HUES6 (cell line): Measurements from ENCODE around the gene MED29.
"Not testable (repeated sequence)": the region's sequence is repeated elsewhere in the genome, so short reads cannot be mapped to it uniquely, and the experiment has no call there.

Experiments
- H3K27ac ChIP-seq: 2 replicates; pipeline ENCODE4 v1.7.0; 2013; ENCODE audit warnings: low read depth, mild to moderate bottlenecking, low read length, inconsistent platforms
- H3K27me3 ChIP-seq: 2 replicates; pipeline ENCODE4 v1.6.1; 2013; ENCODE audit warnings: low read length; ENCODE audit not compliant: control insufficient read depth, insufficient read depth
- H3K36me3 ChIP-seq: 2 replicates; pipeline ENCODE4 v1.6.1; 2013; ENCODE audit warnings: low read length; ENCODE audit not compliant: control insufficient read depth, insufficient read depth
- H3K4me1 ChIP-seq: 2 replicates; pipeline ENCODE4 v1.6.1; 2013; ENCODE audit warnings: low read length; ENCODE audit not compliant: control insufficient read depth, insufficient read depth
- H3K4me3 ChIP-seq: 2 replicates; pipeline ENCODE4 v1.5.1; 2013; ENCODE audit warnings: low read depth, low read length
- H3K9ac ChIP-seq: one replicate; pipeline ENCODE4 v1.6.1; 2013; ENCODE audit warnings: mild to moderate bottlenecking, low read length
- H3K9me3 ChIP-seq: 2 replicates; pipeline ENCODE4 v1.6.1; 2013; ENCODE audit warnings: low read depth, low read length; ENCODE audit not compliant: control insufficient read depth, insufficient read depth

Gene MED29

GRCh38 chr19:39372941-39373340 is 18.2 kb upstream of the MED29 start:
- no peak overlapping the region for H3K4me3 ChIP-seq
- no peaks in the 10 kb centered on the region for H3K9me3 ChIP-seq
- H3K27me3 ChIP-seq, result no peaks in the 10 kb centered on the region
- no peak overlapping the region for H3K27ac ChIP-seq
- no peak overlapping the region for H3K9ac ChIP-seq
- H3K36me3 ChIP-seq, result peaks cover 88% of the 10 kb centered on the region
- H3K4me1 ChIP-seq, result no peaks in the 10 kb centered on the region

GRCh38 chr19:39375929-39376328 is 15.2 kb upstream of the MED29 start:
- Histone ChIP-seq H3K4me1 (no peaks in the 10 kb centered on the region), H3K4me3 (no peak overlapping the region), H3K36me3 (peaks cover 88% of the 10 kb centered on the region), H3K9me3 (no peaks in the 10 kb centered on the region), H3K27me3 (no peaks in the 10 kb centered on the region), H3K9ac (no peak overlapping the region), H3K27ac (no peak overlapping the region)

GRCh38 chr19:39377373-39378362 is 13.5 kb upstream of the MED29 start:
- Histone ChIP-seq H3K4me3 (no peak overlapping the region), H3K27me3 (no peaks in the 10 kb centered on the region), H3K9ac (no peak overlapping the region), H3K27ac (no peak overlapping the region), H3K9me3 (no peaks in the 10 kb centered on the region), H3K4me1 (no peaks in the 10 kb centered on the region), H3K36me3 (peaks cover 89% of the 10 kb centered on the region)

- not testable (repeated sequence) for H3K4me1 ChIP-seq, H3K9me3 ChIP-seq, H3K4me3 ChIP-seq, H3K9ac ChIP-seq, H3K27me3 ChIP-seq, H3K27ac ChIP-seq
- H3K36me3 ChIP-seq, result peaks cover 94% of the 10 kb centered on the region
Measured at GRCh38 chr19:39379366-39379765, 11.8 kb upstream of the MED29 start.

- Histone ChIP-seq H3K9me3 (no peaks in the 10 kb centered on the region), H3K36me3 (peaks cover 96% of the 10 kb centered on the region), H3K4me3 (no peak overlapping the region), H3K27ac (no peak overlapping the region), H3K9ac (no peak overlapping the region), H3K4me1 (no peaks in the 10 kb centered on the region), H3K27me3 (no peaks in the 10 kb centered on the region)
Measured at GRCh38 chr19:39379865-39380396, 11.2 kb upstream of the MED29 start.

GRCh38 chr19:39380521-39381502 is 10.4 kb upstream of the MED29 start:
- Histone ChIP-seq H3K4me3 (no peak overlapping the region), H3K27ac (no peak overlapping the region), H3K36me3 (peaks cover 96% of the 10 kb centered on the region), H3K9me3 (no peaks in the 10 kb centered on the region), H3K27me3 (no peaks in the 10 kb centered on the region), H3K9ac (no peak overlapping the region), H3K4me1 (no peaks in the 10 kb centered on the region)

GRCh38 chr19:39381910-39382611 is 9.1 kb upstream of the MED29 start:
- Histone ChIP-seq H3K9me3 (no peaks in the 10 kb centered on the region), H3K36me3 (peaks cover 96% of the 10 kb centered on the region), H3K27ac (no peak overlapping the region), H3K4me1 (no peaks in the 10 kb centered on the region), H3K9ac (no peak overlapping the region), H3K4me3 (no peak overlapping the region), H3K27me3 (no peaks in the 10 kb centered on the region)

GRCh38 chr19:39382991-39383828 is 8.0 kb upstream of the MED29 start:
- H3K27ac ChIP-seq, result no peak overlapping the region
- H3K27me3 ChIP-seq, result no peaks in the 10 kb centered on the region
- H3K9me3 ChIP-seq, result no peaks in the 10 kb centered on the region
- H3K36me3 ChIP-seq, result peaks cover 94% of the 10 kb centered on the region
- H3K4me1 ChIP-seq, result no peaks in the 10 kb centered on the region
- H3K4me3 ChIP-seq, result no peak overlapping the region
- no peak overlapping the region for H3K9ac ChIP-seq

- peaks cover 92% of the 10 kb centered on the region for H3K36me3 ChIP-seq
- no peak overlapping the region for H3K4me3 ChIP-seq
- no peak overlapping the region for H3K9ac ChIP-seq
- H3K4me1 ChIP-seq, result peaks cover 3% of the 10 kb centered on the region; the same call in 1 of the 2 replicates
- H3K27ac ChIP-seq, result no peak overlapping the region
- H3K27me3 ChIP-seq, result no peaks in the 10 kb centered on the region
- no peaks in the 10 kb centered on the region for H3K9me3 ChIP-seq
Measured at GRCh38 chr19:39384839-39385568, 6.2 kb upstream of the MED29 start.
